Common myeloid progenitor, CD34-positive (primary cell): ENCODE results near the gene MYOF.

Experiments used
- CTCF ChIA-PET: fragments of 350-600 bp; sonication (Branson Sonifier 250); formaldehyde crosslinking; loops from one replicate; lab custom pipeline; 2021; ENCODE audit warnings: antibody characterized with exemption; lab: Charles Lee
- POLR2A ChIA-PET: fragments of 350-600 bp; sonication (Branson Sonifier 250); formaldehyde crosslinking; loops from one replicate; lab custom pipeline; 2021; ENCODE audit warnings: antibody characterized with exemption; lab: Charles Lee
- DNase-seq, 3 donors: peaks; one replicate each; pipeline versions ENCODE4 v3.0.0 to v3.0.0-alpha.2; 2013
- H3K27ac ChIP-seq, 2 experiments: 1 replicate in 1 of 2; 2 replicates in 1 of 2; pipeline ENCODE4 v1.7.0; 2013; ENCODE audit warnings: inconsistent platforms in 2 of 2, low read length in 2 of 2, mild to moderate bottlenecking in 2 of 2, low read depth in 1 of 2, moderate library complexity in 1 of 2; ENCODE audit not compliant: severe bottlenecking in 2 of 2, insufficient read depth in 1 of 2, poor library complexity in 1 of 2
- H3K27me3 ChIP-seq, 5 experiments: replicated peaks in 2 of 5; 1 replicate in 3 of 5; 2 replicates in 2 of 5; pipeline versions ENCODE4 v1.6.1 to v1.7.0; 2013; ENCODE audit warnings: low read length in 4 of 5, mild to moderate bottlenecking in 2 of 5, moderate library complexity in 2 of 5, inconsistent platforms in 1 of 5; ENCODE audit not compliant: insufficient read depth in 5 of 5, control insufficient read depth in 4 of 5
- H3K36me3 ChIP-seq, 4 experiments: 1 replicate in 2 of 4; 2 replicates in 2 of 4; pipeline versions ENCODE4 v1.6.1 to v1.7.0; 2013; ENCODE audit warnings: low read length in 3 of 4, control low read depth in 1 of 4, mild to moderate bottlenecking in 1 of 4; ENCODE audit not compliant: control insufficient read depth in 4 of 4, insufficient read depth in 4 of 4
- H3K4me1 ChIP-seq, 4 experiments: 1 replicate in 3 of 4; 2 replicates in 1 of 4; pipeline versions ENCODE4 v1.6.1 to v1.7.1; 2013; ENCODE audit warnings: low read length in 3 of 4, mild to moderate bottlenecking in 3 of 4, control low read depth in 1 of 4, inconsistent platforms in 1 of 4, moderate library complexity in 1 of 4; ENCODE audit not compliant: control insufficient read depth in 4 of 4, insufficient read depth in 4 of 4; ENCODE audit errors: control extremely low read depth in 1 of 4
- H3K4me3 ChIP-seq, 7 experiments: 1 replicate in 4 of 7; 2 replicates in 3 of 7; pipeline versions ENCODE4 v1.5.1 to v1.7.0; 2013; ENCODE audit warnings: mild to moderate bottlenecking in 7 of 7, low read length in 6 of 7, moderate library complexity in 6 of 7, inconsistent platforms in 2 of 7, low read depth in 2 of 7, control low read depth in 1 of 7; ENCODE audit not compliant: insufficient read depth in 4 of 7, control insufficient read depth in 1 of 7; ENCODE audit errors: extremely low read depth in 1 of 7
- H3K9me3 ChIP-seq, 5 experiments: 1 replicate in 4 of 5; 2 replicates in 1 of 5; pipeline versions ENCODE4 v1.6.1 to v1.7.1; 2013; ENCODE audit warnings: low read length in 4 of 5, mild to moderate bottlenecking in 2 of 5, inconsistent platforms in 1 of 5, low read depth in 1 of 5, moderate library complexity in 1 of 5; ENCODE audit not compliant: control insufficient read depth in 4 of 5, insufficient read depth in 2 of 5; ENCODE audit errors: control extremely low read depth in 1 of 5
- WGBS: methylation state at CpG from one replicate; pipeline ENCODE4 v1.1.5; 2013; ENCODE audit not compliant: insufficient coverage; 5-methylcytosine and 5-hydroxymethylcytosine counted together

Gene MYOF

GRCh38 chr10:93436591-93437085, 45.5 kb downstream of the MYOF start:
- ChIA-PET CTCF (no interaction called here), POLR2A (no interaction called here)
- Histone ChIP-seq H3K36me3 (no peaks in the 10 kb centered on the region), H3K27ac (peak overlapping the region in 1 of 2 experiments; percentile 5), H3K27me3 (no peaks in the 10 kb centered on the region), H3K4me1 (peaks cover 0 to 31% (median 3%) of the 10 kb centered on the region in 4 experiments), H3K4me3 (no peak overlapping the region), H3K9me3 (no peaks in the 10 kb centered on the region)
- WGBS: 88% methylated on average over 4 of the region's 4 CpGs
- DNase-seq: peak in 1 of 3 donors; percentile 23

- Histone ChIP-seq H3K27ac (no peak overlapping the region), H3K27me3 (no peaks in the 10 kb centered on the region), H3K4me3 (no peak overlapping the region), H3K36me3 (no peaks in the 10 kb centered on the region), H3K4me1 (peaks cover 0 to 31% (median 3%) of the 10 kb centered on the region in 4 experiments), H3K9me3 (no peaks in the 10 kb centered on the region)
- 88% methylated on average over 1 of the region's 5 CpGs for WGBS
- POLR2A ChIA-PET: no interaction called here
- CTCF ChIA-PET: interaction anchor here (1.3 kb wide), 1 partner anchor 60 kb away, joined by 3 read pairs; no protein-coding TSS in a partner anchor
- DNase-seq: no peak
These were observed 46.3 kb downstream of the MYOF start for GRCh38 chr10:93435621-93436397.

- Histone ChIP-seq H3K9me3 (no peaks in the 10 kb centered on the region), H3K4me1 (peaks cover 0 to 31% (median 3%) of the 10 kb centered on the region in 4 experiments), H3K27me3 (no peaks in the 10 kb centered on the region), H3K4me3 (no peak overlapping the region), H3K27ac (no peak overlapping the region), H3K36me3 (no peaks in the 10 kb centered on the region)
- WGBS: 98% methylated on average over 5 of the region's 6 CpGs
- no peak for DNase-seq
- POLR2A ChIA-PET: no interaction called here
- CTCF ChIA-PET: interaction anchor here (1.3 kb wide), 1 partner anchor 59 kb away, joined by 3 read pairs; no protein-coding TSS in a partner anchor
These were observed 47.1 kb downstream of the MYOF start for GRCh38 chr10:93434991-93435491.

- WGBS: 100% methylated on average over 2 of the region's 4 CpGs
- Histone ChIP-seq H3K9me3 (peaks cover 0 to 2% (median 0%) of the 10 kb centered on the region in 5 experiments), H3K27me3 (no peaks in the 10 kb centered on the region), H3K4me1 (peaks cover 0 to 25% (median 2%) of the 10 kb centered on the region in 4 experiments), H3K36me3 (no peaks in the 10 kb centered on the region), H3K4me3 (no peak overlapping the region), H3K27ac (no peak overlapping the region)
- POLR2A ChIA-PET: no interaction called here
- no peak for DNase-seq
- CTCF ChIA-PET: interaction anchor here (1.0 kb wide), 1 partner anchor 8 kb away, joined by 3 read pairs; no protein-coding TSS in a partner anchor
These were observed 50.8 kb downstream of the MYOF start for GRCh38 chr10:93431361-93431760.

- POLR2A ChIA-PET: interaction anchor here (0.6 kb wide), 1 partner anchor 211 kb away, joined by 4 read pairs; no protein-coding TSS in a partner anchor
- H3K9me3 ChIP-seq: peaks cover 0 to 2% (median 0%) of the 10 kb centered on the region in 5 experiments
- H3K27me3 ChIP-seq: no peaks in the 10 kb centered on the region
- H3K27ac ChIP-seq: no peak overlapping the region
- no peak for DNase-seq
- CTCF ChIA-PET: no interaction called here
- H3K4me3 ChIP-seq: no peak overlapping the region
- H3K4me1 ChIP-seq: peaks cover 0 to 5% (median 0%) of the 10 kb centered on the region in 4 experiments
- H3K36me3 ChIP-seq: no peaks in the 10 kb centered on the region
- 98% methylated on average over 5 of the region's 6 CpGs for WGBS
These were observed 56.3 kb downstream of the MYOF start for GRCh38 chr10:93425861-93426260.

- H3K4me3 ChIP-seq: no peak overlapping the region
- no peaks in the 10 kb centered on the region for H3K36me3 ChIP-seq
- H3K4me1 ChIP-seq: no peaks in the 10 kb centered on the region
- H3K9me3 ChIP-seq: no peaks in the 10 kb centered on the region
- no peak overlapping the region for H3K27ac ChIP-seq
- DNase-seq: no peak
- no peaks in the 10 kb centered on the region for H3K27me3 ChIP-seq
- 93% methylated on average over 4 of the region's 4 CpGs for WGBS
- ChIA-PET CTCF (no interaction called here), POLR2A (no interaction called here)
These were observed 60.0 kb downstream of the MYOF start for GRCh38 chr10:93422118-93422517.
